ENCODE data around the gene CPAMD8. TPM values are rescaled to one million over a fixed set of nuclear protein-coding genes. Genes with fewer than 3 reads are reported as not detected.

CPAMD8 gene
- total and polyA plus RNA-seq, 9 of the 15 experiments (the other 6 are each of a cell fraction or from before 2014, with no cell fraction given): 0.20 to 2.1 (median 1.3) TPM

- TF ChIP-seq TSHZ1 (CRISPR knock-in tag; IDR thresholded peaks at IDR 0.05) (no peak), SIRT6 (IDR thresholded peaks at IDR 0.05; ENCODE audit: low read depth, low read length) (no peak), COPS2 (conservative IDR thresholded peaks at IDR 0.05) (no peak), SOX6 (IDR thresholded peaks at IDR 0.05) (no peak), ELK3 (CRISPR knock-in tag; IDR thresholded peaks at IDR 0.05) (no peak), DDX20 (tag; IDR thresholded peaks at IDR 0.05; ENCODE audit: low read depth) (no peak), SRSF9 (IDR thresholded peaks at IDR 0.05; ENCODE audit: borderline replicate concordance, low read depth, low read length) (no peak), CXXC5 (CRISPR knock-in tag; IDR thresholded peaks at IDR 0.05) (0 out of 2 replicates have a peak, but pooled peaks have one; percentile 28), CBX1 (IDR thresholded peaks at IDR 0.05; ENCODE audit: low read depth) (no peak), HNRNPL (IDR thresholded peaks at IDR 0.05; ENCODE audit: low read depth, low read length) (no peak), HNRNPK (IDR thresholded peaks at IDR 0.05; ENCODE audit: low read depth, low read length, poor library complexity, severe bottlenecking) (no peak), TFE3 (CRISPR knock-in tag; IDR thresholded peaks at IDR 0.05) (no peak), KAT7 (CRISPR knock-in tag; IDR thresholded peaks at IDR 0.05; ENCODE audit: borderline replicate concordance) (0 out of 2 replicates have a peak, but pooled peaks have one; percentile 75), CREM (IDR thresholded peaks at IDR 0.05; ENCODE audit: low read depth) (no peak), ZNF175 (CRISPR knock-in tag; IDR thresholded peaks at IDR 0.05; ENCODE audit: low read depth) (no peak), ZNF518B (CRISPR knock-in tag; IDR thresholded peaks at IDR 0.05) (no peak), ZBTB1 (CRISPR knock-in tag; IDR thresholded peaks at IDR 0.05; ENCODE audit: borderline replicate concordance, low read depth) (peak; percentile 74)
These were observed 130.2 kb downstream of the CPAMD8 start (continued) for GRCh38 chr19:16896146-16897028.
